Left colon (tissue), 2 donors: ENCODE measurements around the gene SYNGR1. TPM values are rescaled to one million over a fixed set of nuclear protein-coding genes. Genes with fewer than 3 reads are reported as not detected.

ENCODE experiments used
- ATAC-seq: fragments of 200-7000 bp; cut with Tn5 transposase; one replicate; pipeline ENCODE4 v1.9.1; 2020; ENCODE audit warnings: mild to moderate bottlenecking, moderate library complexity
- DNase-seq, 2 donors: peaks; one replicate each; pipeline ENCODE4 v3.0.0-alpha.2; 2020
- intact Hi-C, 2 donors: fragments of 100-400 bp; cut with DNase I in 1 of 2; cut with micrococcal nuclease in 1 of 2; formaldehyde crosslinking; loops; one replicate each; pipeline versions ENCODE4 v1.11.2 to v1.14.0; 2022; cut with DNase I, micrococcal nuclease
- total RNA-seq, 2 donors: library from RNA; stranded (reverse); fragmentation: NEBNext Ultra II Directional; extraction: Animal tissue kit (Norgen Biotek cat#: 25700); gene quantifications; one replicate each; pipeline ENCODE4 v1.2.1, GENCODE V29; 2021
- donor health status: DM: no; HTN: no; CAD: no.
- donor health status: DM: yes; HTN: yes; CAD: no.

Gene SYNGR1
- total RNA-seq, 2 donors from 2014 or later: 1.3 to 4.4 TPM

DNA sequence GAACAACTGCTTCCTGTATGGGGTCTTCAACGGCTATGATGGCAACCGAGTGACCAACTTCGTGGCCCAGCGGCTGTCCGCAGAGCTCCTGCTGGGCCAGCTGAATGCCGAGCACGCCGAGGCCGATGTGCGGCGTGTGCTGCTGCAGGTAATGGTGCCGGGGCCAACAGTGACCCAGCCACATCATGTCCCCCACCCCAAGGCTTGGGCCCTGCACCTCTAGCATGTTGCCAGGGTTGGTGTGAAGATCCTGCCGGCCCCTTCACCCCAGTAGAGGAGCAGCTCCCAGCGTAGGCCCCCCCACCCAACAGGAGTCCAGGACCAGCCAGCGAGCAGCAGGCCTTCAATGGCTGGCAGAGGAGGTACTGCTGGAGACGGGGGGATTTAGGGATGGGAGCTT lies 65.7 kb downstream of the SYNGR1 start:
- intact Hi-C loops: no loop called here
- DNase-seq (no peak), ATAC-seq (no peak)

DNA sequence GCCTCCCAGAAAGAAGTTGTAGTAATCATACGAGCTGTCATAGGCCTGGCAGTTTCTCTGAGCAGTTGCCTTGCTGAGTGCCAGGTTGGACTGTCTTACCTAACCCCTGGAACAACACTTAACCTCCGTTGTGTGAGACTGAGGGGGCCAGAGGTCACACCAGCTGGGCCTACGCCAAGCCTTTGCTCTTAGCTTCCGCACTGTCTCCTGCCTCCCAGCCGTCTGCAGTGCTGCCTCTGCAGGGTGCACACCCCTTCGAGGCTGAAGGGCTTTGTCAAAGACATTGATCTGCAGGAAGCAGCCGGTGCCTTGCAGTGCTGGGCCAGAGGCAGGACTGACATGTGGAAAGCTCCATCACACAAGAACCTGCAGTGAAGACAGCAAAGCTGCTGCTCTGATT lies 66.5 kb downstream of the SYNGR1 start:
- ATAC-seq: no peak
- DNase-seq: no peak
- intact Hi-C loops: no loop called here

DNA sequence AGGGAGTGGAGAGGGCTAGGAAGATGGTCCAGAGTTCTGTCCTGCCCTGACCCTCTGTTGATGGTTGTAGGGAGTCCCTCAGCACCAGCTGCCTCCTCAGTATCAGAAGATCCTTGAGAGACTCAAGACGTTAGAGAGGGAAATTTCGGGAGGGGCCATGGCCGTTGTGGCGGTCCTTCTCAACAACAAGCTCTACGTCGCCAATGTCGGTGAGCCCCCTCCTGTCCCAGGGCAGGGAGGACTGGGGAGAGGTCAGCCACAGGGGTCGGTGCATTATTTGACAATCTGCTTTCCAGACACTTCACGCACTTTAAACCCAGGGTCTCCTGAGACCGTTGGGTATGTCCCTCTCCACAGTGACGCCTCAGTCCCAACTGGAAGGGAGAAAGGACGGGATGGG lies 67.8 kb downstream of the SYNGR1 start:
- no peak for DNase-seq
- intact Hi-C loops: no loop called here
- ATAC-seq: no peak

DNA sequence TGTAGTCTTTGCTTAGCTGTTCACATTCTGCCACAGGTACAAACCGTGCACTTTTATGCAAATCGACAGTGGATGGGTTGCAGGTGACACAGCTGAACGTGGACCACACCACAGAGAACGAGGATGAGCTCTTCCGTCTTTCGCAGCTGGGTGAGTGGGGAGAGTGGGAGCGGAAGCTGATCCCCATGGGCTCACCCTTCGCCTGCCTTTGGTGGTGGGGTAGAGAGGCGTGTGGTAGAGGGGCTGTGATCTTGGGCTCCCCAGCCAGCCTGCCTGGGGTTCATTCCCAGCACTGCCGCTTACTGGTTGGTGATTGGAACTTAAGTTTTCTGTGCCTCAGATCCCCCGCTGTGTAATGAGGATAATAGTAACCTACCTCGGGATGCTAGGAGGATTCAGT lies 68.9 kb downstream of the SYNGR1 start:
- DNase-seq: no peak

DNA sequence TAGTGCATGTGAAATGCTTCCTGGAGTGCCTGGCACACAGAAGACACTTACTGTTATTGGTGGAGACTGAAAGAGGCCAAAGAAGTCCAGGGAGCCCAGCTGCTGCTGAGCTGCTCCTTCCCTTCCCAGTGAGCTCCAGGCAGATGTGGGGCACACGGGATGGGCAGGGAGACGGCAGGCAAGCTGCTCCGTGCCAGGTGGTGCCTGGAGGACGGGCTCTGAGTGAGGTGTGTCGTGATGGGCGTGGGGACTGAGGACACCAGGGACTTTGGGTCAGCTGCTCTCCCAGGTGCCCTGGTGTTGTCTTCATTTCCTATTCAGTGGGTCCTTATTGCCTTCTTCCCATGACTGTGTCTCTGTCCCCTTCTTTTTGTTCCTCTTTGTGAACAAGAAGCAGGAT lies 69.3 kb downstream of the SYNGR1 start:
- no peak for ATAC-seq
- no peak for DNase-seq

More for the DNA sequence above, 68.9 kb downstream of the SYNGR1 start:
- no peak for ATAC-seq
- intact Hi-C loops: no loop called here

DNA sequence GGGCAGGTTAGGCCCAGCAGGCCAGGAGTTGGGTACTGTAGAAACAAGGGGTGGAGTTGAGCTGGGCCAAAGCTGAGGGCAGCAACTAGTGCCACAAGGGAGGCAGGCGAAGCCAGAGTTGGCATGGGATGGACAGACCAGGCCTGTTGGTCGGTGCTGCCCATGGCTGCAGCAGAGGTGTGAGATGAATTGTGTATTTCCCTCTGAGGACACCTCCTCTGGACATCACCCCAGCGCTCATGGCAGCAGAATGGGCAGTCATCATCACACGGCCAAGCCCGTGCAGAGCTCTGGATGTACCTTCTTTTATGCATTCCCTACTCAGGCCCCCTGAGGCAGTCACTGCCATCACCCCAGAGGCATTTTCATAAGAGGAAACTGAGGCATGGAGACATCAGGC lies 70.1 kb downstream of the SYNGR1 start:
- intact Hi-C loops: no loop called here
- DNase-seq (no peak), ATAC-seq (no peak)

More for the DNA sequence above, 69.3 kb downstream of the SYNGR1 start:
- intact Hi-C loops: no loop called here

DNA sequence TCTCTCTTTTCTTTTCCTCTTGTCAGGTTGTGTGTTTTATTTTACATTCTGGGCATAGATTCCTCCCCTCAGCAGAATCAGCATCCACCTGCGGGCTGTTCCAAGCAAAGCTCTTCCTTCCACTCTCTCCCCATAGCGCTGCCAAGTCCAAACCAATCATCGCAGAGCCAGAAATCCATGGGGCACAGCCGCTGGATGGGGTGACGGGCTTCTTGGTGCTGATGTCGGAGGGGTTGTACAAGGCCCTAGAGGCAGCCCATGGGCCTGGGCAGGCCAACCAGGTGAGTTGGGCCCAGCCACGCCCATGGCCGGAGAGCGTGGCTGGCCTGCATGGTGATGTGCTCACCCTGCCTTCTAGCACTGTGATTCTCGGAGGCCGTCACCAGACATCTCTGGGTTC lies 71.9 kb downstream of the SYNGR1 start:
- DNase-seq (no peak), ATAC-seq (no peak)
- intact Hi-C loops: no loop called here

- intact Hi-C loops: no loop called here
- peak; percentile 60 for ATAC-seq
- no peak for DNase-seq
These were observed 72.3 kb downstream of the SYNGR1 start for GRCh38 chr22:39422101-39422500.

DNA sequence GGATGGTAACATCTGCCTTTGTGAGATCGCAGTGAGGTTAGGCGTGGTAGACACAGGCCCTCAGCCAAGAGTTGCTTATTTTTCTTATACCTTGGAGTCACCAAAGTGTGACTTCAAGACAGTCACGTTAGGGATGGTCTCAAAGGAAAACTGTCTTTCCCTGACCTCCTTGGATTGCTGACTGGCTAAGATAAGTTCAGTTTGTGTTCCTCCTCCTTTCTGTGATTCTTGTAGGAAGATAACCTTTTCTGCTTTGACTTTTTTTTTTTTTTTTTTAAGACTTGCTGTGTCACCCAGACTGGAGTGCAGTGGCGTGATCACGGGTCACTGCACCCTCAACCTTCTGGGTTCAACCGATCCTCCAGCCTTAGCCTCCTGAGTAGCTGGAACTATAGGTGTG lies 72.9 kb downstream of the SYNGR1 start:
- intact Hi-C loops: no loop called here
- no peak for DNase-seq
- no peak for ATAC-seq

- DNase-seq (no peak), ATAC-seq (no peak)
- intact Hi-C loops: no loop called here
These were observed 74.2 kb downstream of the SYNGR1 start for GRCh38 chr22:39423976-39424375.

DNA sequence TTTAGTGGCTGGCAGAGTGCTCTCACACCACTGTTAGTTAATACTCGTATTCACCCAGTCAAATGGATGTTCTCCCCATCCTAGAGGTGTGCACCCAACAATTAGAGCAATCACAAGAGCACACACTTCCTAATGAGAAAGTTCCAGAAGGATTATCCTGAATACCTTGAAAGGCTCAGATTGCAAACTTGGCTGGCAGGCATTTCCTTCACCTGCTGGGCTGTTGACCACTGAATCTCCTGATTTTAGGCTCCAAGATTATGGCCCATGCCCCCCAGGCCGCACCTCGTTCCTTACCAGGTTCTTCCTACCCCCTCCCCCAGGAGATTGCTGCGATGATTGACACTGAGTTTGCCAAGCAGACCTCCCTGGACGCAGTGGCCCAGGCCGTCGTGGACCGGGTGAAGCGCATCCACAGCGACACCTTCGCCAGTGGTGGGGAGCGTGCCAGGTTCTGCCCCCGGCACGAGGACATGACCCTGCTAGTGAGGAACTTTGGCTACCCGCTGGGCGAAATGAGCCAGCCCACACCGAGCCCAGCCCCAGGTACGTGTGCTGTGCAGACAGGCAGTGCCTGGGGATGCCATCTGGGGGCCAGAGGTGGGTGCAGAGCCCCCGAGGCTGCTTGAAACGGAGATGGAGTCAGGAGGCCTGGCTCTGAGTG lies 76.7 kb downstream of the SYNGR1 start:
- ATAC-seq (no peak), DNase-seq (no peak)
- intact Hi-C loops: no loop called here

GRCh38 chr22:39427751-39428596 lies 78.2 kb downstream of the SYNGR1 start:
- ATAC-seq: peak; percentile 14
- no peak for DNase-seq
- intact Hi-C loops: no loop called here

DNA sequence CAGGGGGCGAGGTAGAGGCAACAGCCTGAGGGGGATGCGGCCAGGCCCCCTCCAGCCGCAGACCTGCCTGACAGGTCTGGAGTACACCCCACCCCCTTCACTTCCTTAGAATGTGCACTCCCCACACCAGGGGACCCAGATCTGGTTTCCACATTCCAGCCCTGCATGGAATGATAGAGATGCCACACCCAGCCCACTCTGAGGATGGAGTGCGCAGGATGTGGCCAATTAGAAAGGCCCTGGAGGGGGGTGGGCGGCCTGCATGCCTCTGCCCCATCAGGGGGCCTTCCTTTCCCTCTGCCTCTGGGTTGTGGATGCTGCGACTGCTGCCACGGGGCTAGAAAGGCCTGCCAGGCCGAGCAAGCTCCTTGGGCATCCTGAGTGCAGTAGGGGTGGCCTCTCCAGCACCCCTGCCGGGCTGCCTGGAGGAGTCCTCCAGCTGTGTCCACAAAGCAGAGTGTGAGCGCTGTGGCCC lies 78.8 kb downstream of the SYNGR1 start:
- ATAC-seq: peak; percentile 4
- intact Hi-C loops: no loop called here
- DNase-seq: no peak

DNA sequence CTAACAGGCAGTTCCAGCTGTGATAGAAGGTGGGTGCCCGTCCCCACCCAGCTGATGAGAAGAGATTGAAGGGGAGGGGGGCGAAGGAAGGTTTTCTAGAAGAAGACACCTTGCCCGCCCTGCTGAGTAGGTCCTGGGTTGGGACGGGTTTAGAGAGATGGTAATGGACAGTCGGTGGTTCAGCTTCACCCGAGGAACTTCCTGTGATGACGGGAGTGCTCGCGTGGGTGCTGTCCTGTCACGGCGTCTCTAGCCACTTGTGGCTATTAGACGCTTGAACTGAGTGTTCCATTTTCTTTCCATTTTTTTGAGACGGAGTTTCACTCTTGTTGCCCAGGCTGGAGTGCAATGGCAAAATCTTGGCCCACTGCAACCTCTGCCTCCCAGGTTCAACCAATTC lies 79.4 kb downstream of the SYNGR1 start:
- intact Hi-C loops: no loop called here
- ATAC-seq: no peak
- DNase-seq: no peak

- ATAC-seq: no peak
- intact Hi-C loops: no loop called here
- DNase-seq: no peak
These were observed 80.3 kb downstream of the SYNGR1 start for GRCh38 chr22:39429916-39430575.

DNA sequence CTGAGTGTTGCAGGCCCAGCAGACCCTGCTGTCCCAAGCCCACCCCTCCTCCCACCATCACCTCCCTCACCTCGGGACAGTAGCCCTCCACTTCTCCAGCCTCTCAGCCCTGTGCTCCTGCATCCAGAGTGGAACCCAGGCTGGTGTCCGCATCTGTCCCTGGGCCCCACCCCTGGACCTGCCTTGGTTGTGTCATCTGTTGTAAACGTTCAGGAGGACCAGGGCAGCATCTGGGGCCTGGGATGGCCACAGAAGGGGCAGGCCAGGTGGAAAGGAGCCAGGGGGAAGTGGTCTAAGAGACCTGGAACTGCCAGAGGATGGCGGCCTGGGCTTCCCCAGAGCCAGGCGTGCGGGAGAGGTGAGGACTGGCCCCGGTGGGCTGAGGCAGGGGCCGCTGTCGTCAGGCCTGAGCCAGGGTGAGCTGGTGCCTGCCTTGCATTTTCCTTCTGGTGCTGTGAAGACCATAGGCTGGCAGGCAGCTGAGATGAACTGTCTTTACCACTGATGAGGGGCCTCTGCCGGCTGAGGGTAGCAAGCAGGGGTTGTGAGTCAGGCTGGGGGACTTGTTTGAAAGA lies 80.9 kb downstream of the SYNGR1 start:
- ATAC-seq: no peak
- intact Hi-C loops: no loop called here
- no peak for DNase-seq

- DNase-seq (no peak), ATAC-seq (no peak)
- intact Hi-C loops: no loop called here
These were observed 81.5 kb downstream of the SYNGR1 start for GRCh38 chr22:39431216-39431801.

GRCh38 chr22:39431821-39432251 lies 82.0 kb downstream of the SYNGR1 start:
- DNase-seq (no peak), ATAC-seq (no peak)
- intact Hi-C loops: no loop called here

- intact Hi-C loops: no loop called here
- ATAC-seq: no peak
- no peak for DNase-seq
These were observed 82.6 kb downstream of the SYNGR1 start for GRCh38 chr22:39432361-39432811.
